ENCODE results near the gene POMT1. TPM values are rescaled to one million over a fixed set of nuclear protein-coding genes. Genes with fewer than 3 reads are reported as not detected.

POMT1 gene
- total RNA-seq, 1 experiment from 2014 or later = 34.1 TPM

- H3K9me3 Mint-ChIP-seq = no peaks in the 10 kb centered on the region
- no CpG with 5 or more reads among the region's 9 CpGs for WGBS (ENCODE audit: extremely low coverage, insufficient read length, low lambda C conversion rate)
Measured at GRCh38 chr9:131483319-131484050, 19.2 kb upstream of the POMT1 start.

More at GRCh38 chr9:131483319-131484050, 19.2 kb upstream of the POMT1 start:
- Histone ChIP-seq H3K27me3 (ENCODE audit: insufficient read depth, low read length) (no peaks in the 10 kb centered on the region), H2BK120ac (ENCODE audit: low read depth, low read length, poor library complexity, severe bottlenecking) (no peak overlapping the region), H4K20me1 (ENCODE audit: control insufficient read depth, insufficient read depth, insufficient read length) (no peaks in the 10 kb centered on the region), H4K8ac (replicated peaks; ENCODE audit: insufficient read length, low read depth, low read length) (no peak overlapping the region), H2AK5ac (ENCODE audit: insufficient read length, low read length) (no peak overlapping the region), H2BK12ac (ENCODE audit: insufficient read length, low read depth, low read length) (no peak overlapping the region), H4K5ac (ENCODE audit: insufficient read length, low read depth, low read length) (no peak overlapping the region), H3K9me3 (ENCODE audit: control insufficient read depth, low read depth, low read length) (no peaks in the 10 kb centered on the region), H3K18ac (ENCODE audit: insufficient read length, low read depth, low read length) (no peak overlapping the region), H3K9ac (ENCODE audit: extremely low read depth, insufficient read length, low read length) (no peak overlapping the region), H3K4me2 (ENCODE audit: insufficient read depth, insufficient read length, low read length) (no peak overlapping the region), H2BK20ac (ENCODE audit: low read depth, low read length, poor library complexity, severe bottlenecking) (no peak overlapping the region), H4K91ac (ENCODE audit: insufficient read length, low read depth, low read length) (no peak overlapping the region), H3K4ac (ENCODE audit: low read depth, low read length) (no peak overlapping the region), H3K23me2 (ENCODE audit: insufficient read length, low read depth, low read length, poor library complexity, severe bottlenecking) (no peaks in the 10 kb centered on the region), H3K14ac (ENCODE audit: insufficient read depth, low read length) (no peak overlapping the region), H2BK5ac (ENCODE audit: insufficient read length, low read length) (no peak overlapping the region), H3K27ac (ENCODE audit: insufficient read length, low read depth, low read length) (no peak overlapping the region), H3K23ac (ENCODE audit: insufficient read length, low read depth, low read length) (no peak overlapping the region), H3T11ph (ENCODE audit: low read length) (no peak overlapping the region), H2AFZ (ENCODE audit: low read length) (no peak overlapping the region), H3K4me1 (ENCODE audit: insufficient read depth, low read length) (no peaks in the 10 kb centered on the region), H3K56ac (ENCODE audit: insufficient read length, low read depth, low read length) (no peak overlapping the region), H3K79me1 (ENCODE audit: insufficient read depth, low read depth, low read length, poor library complexity, severe bottlenecking) (no peaks in the 10 kb centered on the region), H2BK15ac (ENCODE audit: low read depth, low read length) (no peak overlapping the region), H3K79me2 (ENCODE audit: insufficient read depth, low read length) (no peaks in the 10 kb centered on the region)
- TF ChIP-seq CTCF (conservative IDR thresholded peaks at IDR 0.05) = no peak
- DNase-seq = no peak
- peaks cover 2% of the 10 kb centered on the region; the same call in 1 of the 2 replicates for H3K27me3 Mint-ChIP-seq (ENCODE audit: low read depth)
- peak overlapping the region in 1 of 3 experiments; percentile 44; a peak in 1 of 7 replicates for H3K27ac Mint-ChIP-seq
- peaks cover 86 to 100% (median 99%) of the 10 kb centered on the region in 3 experiments for H3K36me3 Mint-ChIP-seq (ENCODE audit: insufficient read depth in 1 of 3, low read depth in 3 of 3)
- H3K4me1 Mint-ChIP-seq = no peaks in the 10 kb centered on the region
- H3K4me3 Mint-ChIP-seq = no peak overlapping the region

Measured in H9 (cell line).